GM12872 (cell line): ENCODE measurements around the gene ICA1.
A peak's percentile ranks its signal among the peaks of the same experiment; 100 is the strongest.

Source experiments
- CTCF ChIP-seq: IDR thresholded peaks from 3 replicates; pipeline ENCODE4 v1.5.1; 2011; ENCODE audit warnings: low read depth, mild to moderate bottlenecking, low read length, moderate library complexity; ENCODE audit not compliant: insufficient read depth

ICA1 gene

GRCh38 chr7:8282871-8283270, 20.9 kb upstream of the ICA1 start:
- no peak for TF ChIP-seq CTCF

- no peak for TF ChIP-seq CTCF
Observed at GRCh38 chr7:8282162-8282561, 20.2 kb upstream of the ICA1 start.

GRCh38 chr7:8278183-8278582, 16.2 kb upstream of the ICA1 start:
- no peak for TF ChIP-seq CTCF

GRCh38 chr7:8277394-8277982, 15.5 kb upstream of the ICA1 start:
- peak; percentile 32; the same call in 1 of the 3 replicates for TF ChIP-seq CTCF

GRCh38 chr7:8274589-8274988, 12.6 kb upstream of the ICA1 start:
- no peak for TF ChIP-seq CTCF

GRCh38 chr7:8271960-8272359, 10.0 kb upstream of the ICA1 start:
- no peak for TF ChIP-seq CTCF

- no peak for TF ChIP-seq CTCF
Observed at GRCh38 chr7:8263048-8263447, 1.1 kb upstream of the ICA1 start.
